Measurements from ENCODE around the gene ECI1. TPM values are rescaled to one million over a fixed set of nuclear protein-coding genes. Genes with fewer than 3 reads are reported as not detected.

ECI1 gene
- total RNA-seq, 3 donors from 2014 or later: 45.4 to 66.2 (median 63.8) TPM

DNA sequence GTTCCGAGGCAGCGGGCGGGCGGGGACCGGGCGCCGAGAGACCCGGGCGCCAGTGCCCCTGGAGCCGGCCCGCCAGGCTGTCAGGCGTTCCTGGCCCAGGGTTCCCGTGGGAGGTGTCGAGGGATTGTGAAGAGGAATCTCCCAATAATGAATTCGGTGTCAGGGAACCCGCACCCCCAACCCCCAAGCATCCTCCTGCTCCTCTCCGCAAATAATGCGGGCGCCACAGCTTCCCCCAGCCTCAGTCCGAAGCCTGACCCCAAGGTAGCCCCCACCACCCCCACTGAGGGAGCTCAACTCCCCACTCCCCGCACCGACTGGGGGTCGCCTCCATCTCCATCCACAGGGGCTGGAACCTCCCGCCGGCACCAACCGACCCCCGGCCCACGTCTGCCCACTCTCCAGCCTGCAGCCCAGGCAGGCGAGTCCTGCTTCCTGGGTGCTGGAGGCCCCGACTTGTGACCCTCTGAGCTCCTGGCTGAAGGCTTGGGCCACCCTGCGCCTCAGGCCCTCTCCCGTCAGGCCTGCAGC lies 54.3 kb downstream of the ECI1 start:
- no peaks in the 10 kb centered on the region for H3K27me3 ChIP-seq
- peaks cover 5 to 14% of the 10 kb centered on the region in 2 donors for H3K4me1 ChIP-seq
- DNase-seq (ENCODE audit: low spot score in 2 of 2): no peak
- no peaks in the 10 kb centered on the region for H3K36me3 ChIP-seq
- H3K9me3 ChIP-seq: no peaks in the 10 kb centered on the region
- no peak for TF ChIP-seq CTCF (IDR thresholded peaks at IDR 0.05)
- TF ChIP-seq POLR2A (IDR thresholded peaks at IDR 0.05): no peak
- TF ChIP-seq POLR2AphosphoS5 (IDR thresholded peaks at IDR 0.05): no peak
- intact Hi-C loops (cut with DNase I; ENCODE audit: low total_unique reads): no loop called here
- no peak overlapping the region for H3K27ac ChIP-seq
- peak overlapping the region; percentile 7 to 85 (median 44) for H3K4me3 ChIP-seq

GRCh38 chr16:2196162-2196980 lies 55.0 kb downstream of the ECI1 start, which contains the start of gene CASKIN1:
TSS of gene CASKIN1 (minus strand) at chr16:2196605. CDS start at chr16:2196432, 173 bp downstream.
- H3K36me3 ChIP-seq: no peaks in the 10 kb centered on the region
- intact Hi-C loops (cut with DNase I; ENCODE audit: low total_unique reads): no loop called here
- H3K27ac ChIP-seq: no peak within 1 kb of the TSS
- peaks cover 5 to 14% of the 10 kb centered on the region in 2 donors for H3K4me1 ChIP-seq
- H3K4me3 ChIP-seq: peak within 1 kb of the TSS; percentile 18 to 85 (median 60)
- TF ChIP-seq POLR2AphosphoS5 (IDR thresholded peaks at IDR 0.05) (no peak), CTCF (IDR thresholded peaks at IDR 0.05) (no peak), POLR2A (IDR thresholded peaks at IDR 0.05) (no peak)
- no peaks in the 10 kb centered on the region for H3K9me3 ChIP-seq
- no peak for DNase-seq (ENCODE audit: low spot score in 2 of 2)
- H3K27me3 ChIP-seq: no peaks in the 10 kb centered on the region

GRCh38 chr16:2195322-2196161 lies 55.8 kb downstream of the ECI1 start:
- Histone ChIP-seq H3K36me3 (no peaks in the 10 kb centered on the region), H3K27me3 (no peaks in the 10 kb centered on the region), H3K27ac (no peak overlapping the region), H3K4me3 (peak overlapping the region; percentile 18 to 85 (median 60)), H3K9me3 (no peaks in the 10 kb centered on the region), H3K4me1 (peaks cover 5 to 14% of the 10 kb centered on the region in 2 donors)
- TF ChIP-seq CTCF (IDR thresholded peaks at IDR 0.05): no peak
- no peak for DNase-seq (ENCODE audit: low spot score in 2 of 2)
- intact Hi-C loops (cut with DNase I; ENCODE audit: low total_unique reads): no loop called here

DNA sequence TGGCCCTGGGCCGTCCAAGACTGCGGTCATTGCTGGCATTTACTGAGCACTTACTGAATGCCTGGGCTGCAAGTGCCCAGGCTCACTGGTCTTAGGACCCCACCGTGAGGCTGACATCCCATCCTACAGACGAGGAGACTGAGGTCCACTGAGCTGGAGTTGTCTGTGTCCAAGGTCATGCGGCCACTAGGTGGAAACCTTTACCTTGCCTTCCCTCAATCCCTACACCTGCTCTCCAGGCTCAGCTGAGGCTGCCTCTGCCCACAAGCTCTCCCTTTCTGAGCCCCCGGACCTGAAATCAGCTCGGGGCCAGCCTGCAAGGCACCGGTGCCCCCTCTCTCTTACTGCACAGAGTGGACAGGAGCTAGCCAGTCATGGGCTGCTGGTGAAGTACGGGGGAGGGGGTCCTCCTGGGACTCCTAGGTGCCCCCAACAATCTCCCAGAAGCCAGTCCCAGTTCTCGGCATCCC lies 56.5 kb downstream of the ECI1 start:
- H3K4me3 ChIP-seq: peak overlapping the region in 2 of 3 donors; percentile 60 to 85
- peak; percentile 6 to 70 (median 41) for TF ChIP-seq CTCF (IDR thresholded peaks at IDR 0.05)
- no peak for TF ChIP-seq POLR2AphosphoS5 (IDR thresholded peaks at IDR 0.05)
- TF ChIP-seq POLR2A (IDR thresholded peaks at IDR 0.05): no peak
- DNase-seq (ENCODE audit: low spot score in 2 of 2): peak in 1 of 2 donors; percentile 56
- intact Hi-C loops (cut with DNase I; ENCODE audit: low total_unique reads): no loop called here
- H3K27me3 ChIP-seq: no peaks in the 10 kb centered on the region
- H3K27ac ChIP-seq: no peak overlapping the region
- H3K9me3 ChIP-seq: no peaks in the 10 kb centered on the region
- no peaks in the 10 kb centered on the region for H3K36me3 ChIP-seq
- peaks cover 5 to 14% of the 10 kb centered on the region in 2 donors for H3K4me1 ChIP-seq
